GM12891 (cell line): Measurements from ENCODE around the gene C17orf107.

ENCODE experiments used
- PAX5 ChIP-seq: IDR thresholded peaks from 2 replicates; pipeline ENCODE4 v1.6.1; 2011; ENCODE audit warnings: low read length, moderate library complexity, mild to moderate bottlenecking; ENCODE audit not compliant: insufficient read depth, severe bottlenecking
- POLR2A ChIP-seq: IDR thresholded peaks from 2 replicates; pipeline ENCODE4 v1.6.1; 2011; ENCODE audit warnings: low read depth, low read length, control low read depth

- TF ChIP-seq POLR2A (no peak), PAX5 (no peak)
Observed at GRCh38 chr17:4860651-4861050, 38.7 kb upstream of the C17orf107 start.
